Measurements from ENCODE around the gene DHX16. TPM values are rescaled to one million over a fixed set of nuclear protein-coding genes. Genes with fewer than 3 reads are reported as not detected.
A peak's percentile ranks its signal among the peaks of the same experiment; 100 is the strongest.

The DHX16 gene
- total and polyA plus RNA-seq, 2 of the 8 experiments (the other 6 are each of a cell fraction or from before 2014, with no cell fraction given): 27.4 to 44.4 TPM

DNA sequence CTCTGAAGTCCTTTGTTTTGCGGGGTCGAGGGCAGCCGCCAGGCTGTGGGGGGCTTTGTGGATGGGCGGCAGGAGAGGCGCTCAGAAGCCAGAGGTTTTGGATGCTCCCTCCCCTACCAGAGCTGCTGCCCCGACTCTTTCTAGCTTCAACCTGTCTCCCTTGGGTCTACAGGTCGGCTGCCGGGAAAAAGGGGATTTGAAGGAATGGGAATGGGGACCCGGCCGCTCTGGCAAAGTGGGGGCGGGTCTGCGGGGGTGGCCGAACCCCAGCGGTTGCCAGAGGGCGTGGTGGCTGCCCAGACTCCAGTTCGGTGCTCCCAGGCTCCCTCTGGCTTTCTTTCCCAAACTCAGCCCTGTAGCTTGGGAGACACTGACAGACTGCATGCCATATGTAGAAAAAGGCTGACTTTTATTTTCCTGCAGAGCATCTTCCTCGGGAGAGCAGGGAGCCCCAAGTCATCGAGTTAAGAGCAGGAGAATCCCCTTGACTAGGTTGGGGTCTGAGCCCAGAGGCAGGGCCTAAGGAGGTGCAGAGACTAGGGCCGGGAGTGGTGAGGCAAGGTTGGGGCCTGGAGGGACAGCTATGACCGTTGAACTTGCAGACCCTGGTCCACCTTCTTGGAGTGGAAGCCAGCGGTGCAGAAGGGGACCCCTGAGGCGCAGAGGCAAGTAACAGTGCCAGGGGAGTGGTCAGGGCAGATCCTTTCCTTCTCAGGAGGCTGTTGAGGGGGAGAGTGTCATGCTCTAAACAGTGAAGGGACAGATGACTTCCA, 15.0 kb upstream of the DHX16 start (continued):
- TF ChIP-seq GABPA (IDR thresholded peaks at IDR 0.05; ENCODE audit: borderline replicate concordance, insufficient read depth, low read length) (no peak), SIN3A (conservative IDR thresholded peaks at IDR 0.05 in 1 of 2, IDR thresholded peaks at IDR 0.05 in 1 of 2; ENCODE audit: low read depth in 1 of 2, low read length in 2 of 2) (0 out of 4 replicates have a peak, but pooled peaks of 1 of the 2 experiments have one; percentile 22)

Data from H1 (cell line).